Activated CD8-positive, alpha-beta T cell treated with anti-CD3 and anti-CD28 coated beads for 36 hours (primary cell): ENCODE measurements around the gene PPP1R2. TPM values are rescaled to one million over a fixed set of nuclear protein-coding genes. Genes with fewer than 3 reads are reported as not detected.
A peak's percentile ranks its signal among the peaks of the same experiment; 100 is the strongest.

Source experiments
- ATAC-seq: fragments of 200-7000 bp; cut with Tn5 transposase; one replicate; pipeline ENCODE4 v1.10.0; 2021; ENCODE audit warnings: mild to moderate bottlenecking, moderate library complexity
- CTCF ChIA-PET: fragments of 350-600 bp; sonication (Branson Sonifier 250); formaldehyde crosslinking; loops from one replicate; lab custom pipeline; 2021; ENCODE audit warnings: antibody characterized with exemption; lab: Charles Lee
- POLR2A ChIA-PET: fragments of 350-600 bp; sonication (Branson Sonifier 250); formaldehyde crosslinking; loops from one replicate; lab custom pipeline; 2021; ENCODE audit warnings: antibody characterized with exemption; lab: Charles Lee
- DNase-seq: peaks from one replicate; pipeline ENCODE4 v3.0.0-alpha.2; 2020
- H3K27ac Mint-ChIP-seq: one replicate; pipeline ENCODE4 v1.8.0; 2021; ENCODE audit warnings: mild to moderate bottlenecking, mixed read lengths
- H3K27me3 Mint-ChIP-seq: one replicate; pipeline ENCODE4 v1.8.0; 2021; ENCODE audit warnings: mixed read lengths
- H3K36me3 Mint-ChIP-seq: one replicate; pipeline ENCODE4 v1.8.0; 2021; ENCODE audit warnings: low read depth, mixed read lengths
- H3K4me1 Mint-ChIP-seq: one replicate; pipeline ENCODE4 v1.8.0; 2021; ENCODE audit warnings: low read depth, mixed read lengths
- H3K4me3 Mint-ChIP-seq: one replicate; pipeline ENCODE4 v1.8.0; 2021; ENCODE audit warnings: mild to moderate bottlenecking, moderate library complexity, mixed read lengths
- H3K9me3 Mint-ChIP-seq: one replicate; pipeline ENCODE4 v1.8.0; 2021; ENCODE audit warnings: mixed read lengths
- CTCF ChIP-seq: fragments of 200-600 bp; IDR thresholded peaks from one replicate; pipeline ENCODE4 v1.8.0; 2022; ENCODE audit warnings: antibody characterized with exemption, mild to moderate bottlenecking
- intact Hi-C: fragments of 100-400 bp; cut with micrococcal nuclease; formaldehyde crosslinking; loops from one replicate; pipeline ENCODE4 v1.10.0; 2022
- total RNA-seq, 2 experiments: library from RNA; stranded (reverse); gene quantifications; one replicate each; pipeline ENCODE4 v1.2.3, GENCODE V29; 2021

The PPP1R2 gene
- total RNA-seq, 2 experiments from 2014 or later: 86.7 to 89.0 TPM

DNA sequence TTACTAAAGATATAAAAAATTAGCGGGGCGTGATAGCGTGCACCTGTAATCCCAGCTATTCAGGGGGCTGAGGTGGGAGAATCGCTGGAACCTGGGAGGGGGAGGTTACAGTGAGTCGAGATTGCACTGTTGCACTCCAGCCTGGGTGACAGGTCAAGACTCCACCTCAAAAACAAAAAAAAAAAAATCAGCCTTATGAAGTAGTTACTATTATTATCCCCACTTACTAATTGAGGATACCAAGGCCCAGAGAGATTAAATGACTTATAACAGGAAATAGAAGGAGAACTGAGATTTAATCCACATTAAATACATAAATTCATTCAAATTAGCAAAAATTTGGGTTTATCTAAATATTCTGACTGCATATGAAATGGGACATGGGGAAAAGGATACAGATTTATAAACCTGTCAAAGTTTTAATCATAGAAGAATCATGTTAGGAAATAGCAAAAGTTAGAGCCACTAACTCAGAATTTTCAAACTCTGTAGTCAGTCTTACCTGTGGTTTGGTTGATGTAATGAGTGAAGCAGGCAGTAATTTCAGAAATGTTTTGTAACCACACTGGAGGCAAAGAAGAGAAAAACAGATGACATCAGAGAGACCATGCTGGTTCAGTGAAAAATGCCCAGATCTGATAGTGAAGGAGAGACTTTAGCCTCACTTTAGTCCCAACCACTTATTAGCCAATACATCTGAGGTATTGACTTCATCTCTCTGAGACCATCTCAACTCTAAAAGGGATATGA is 75.3 kb downstream of the PPP1R2 start:
- ATAC-seq (peak; percentile 87), DNase-seq (no peak)
- Mint-ChIP-seq H3K4me3 (no peak overlapping the region), H3K36me3 (peaks cover 9% of the 10 kb centered on the region), H3K27me3 (no peaks in the 10 kb centered on the region), H3K4me1 (peaks cover 12% of the 10 kb centered on the region), H3K27ac (peak overlapping the region; percentile 62), H3K9me3 (peaks cover 16% of the 10 kb centered on the region)
- POLR2A ChIA-PET: interaction anchor here (0.6 kb wide), 1 partner anchor 70 kb away, joined by 3 read pairs; no protein-coding TSS in a partner anchor
- TF ChIP-seq CTCF: no peak
- intact Hi-C loops: no loop called here
- CTCF ChIA-PET: no interaction called here

DNA sequence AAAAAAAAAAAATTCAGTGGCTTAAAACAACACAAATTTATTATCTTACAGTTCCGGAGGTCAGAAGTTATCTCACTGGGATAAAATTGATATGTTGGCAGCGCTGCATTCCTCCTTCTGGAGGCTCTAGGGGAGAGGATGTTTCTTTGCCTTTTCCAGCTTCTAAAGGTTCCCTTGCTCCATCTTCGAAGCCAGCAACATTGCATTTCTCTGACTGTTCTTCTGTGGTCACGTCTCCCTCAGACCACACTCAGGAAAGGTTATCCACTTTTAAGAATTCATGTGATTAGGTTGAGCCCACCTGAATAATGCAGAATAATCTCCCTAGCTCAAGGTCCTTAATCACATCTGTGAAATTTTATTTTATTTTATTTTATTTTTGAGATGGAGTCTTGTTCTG is 76.9 kb downstream of the PPP1R2 start:
- peaks cover 9% of the 10 kb centered on the region for H3K36me3 Mint-ChIP-seq
- H3K4me1 Mint-ChIP-seq: peaks cover 12% of the 10 kb centered on the region
- H3K4me3 Mint-ChIP-seq: no peak overlapping the region
- intact Hi-C loops: no loop called here
- ATAC-seq (no peak), DNase-seq (no peak)
- ChIA-PET POLR2A (no interaction called here), CTCF (no interaction called here)
- H3K27ac Mint-ChIP-seq: no peak overlapping the region
- no peak for TF ChIP-seq CTCF
- H3K27me3 Mint-ChIP-seq: no peaks in the 10 kb centered on the region
- H3K9me3 Mint-ChIP-seq: peaks cover 16% of the 10 kb centered on the region

Other genes starting within 250 kb of the PPP1R2 start
- gene ACAP2, start 100.3 kb downstream of the PPP1R2 start, total RNA-seq: 10 to 100 TPM; 54.6 to 55.7 TPM
- not detected for gene APOD, start 40.6 kb upstream of the PPP1R2 start, total RNA-seq
- under 1 TPM; 0.20 to 0.65 TPM for gene MUC20, start 177.7 kb upstream of the PPP1R2 start, total RNA-seq